GM18507 (cell line): ENCODE measurements around the gene FGFR2.
A peak's percentile ranks its signal among the peaks of the same experiment; 100 is the strongest.

Source experiments
- DNase-seq: peaks from one replicate; pipeline ENCODE4 v3.0.0; 2011; ENCODE audit warnings: low read depth; ENCODE audit not compliant: insufficient read length; ENCODE audit errors: extremely low spot score
- FAIRE-seq: peaks from 2 replicates; lab custom pipeline; 2011; peaks lifted over from hg19 to GRCh38; lab: Jason Lieb, UNC

FGFR2 gene

DNA sequence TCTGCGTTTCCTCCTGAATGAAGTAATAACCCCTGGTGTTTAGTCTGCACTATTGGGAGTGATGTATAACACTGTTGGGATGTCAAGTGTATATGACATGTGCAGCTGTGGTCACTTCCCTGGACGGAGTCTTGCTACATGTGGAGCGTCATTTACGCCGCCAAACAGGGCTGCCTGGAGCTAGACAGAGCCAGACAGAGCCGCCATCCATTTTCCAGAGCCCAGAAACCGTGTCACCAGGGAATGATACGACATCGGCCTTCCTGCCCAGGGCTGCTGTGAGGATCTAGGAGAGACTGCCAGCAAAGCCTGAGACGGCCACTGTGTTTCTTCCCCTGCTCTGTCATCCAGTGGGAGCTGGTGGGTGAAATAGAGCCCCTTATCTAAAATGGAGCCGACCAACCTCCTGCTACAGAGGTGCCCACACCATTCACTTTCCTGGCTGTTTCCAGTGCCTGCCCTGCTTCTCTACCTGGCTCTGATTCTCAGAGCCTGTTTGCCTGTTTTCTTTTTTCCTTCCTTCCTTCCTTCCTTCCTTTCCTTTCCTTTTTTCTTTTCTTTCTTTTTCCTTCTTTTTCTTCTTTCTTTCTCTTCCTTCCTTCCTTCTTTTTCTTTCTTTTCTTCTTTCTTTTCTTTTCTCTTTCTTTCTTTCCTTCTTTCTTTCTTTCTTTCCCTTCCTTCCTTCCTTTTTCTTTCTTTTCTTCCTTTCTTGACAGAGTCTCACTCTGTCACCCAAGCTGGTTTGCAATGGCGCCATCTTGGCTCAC, 13.3 kb upstream of the FGFR2 start:
- no peak for DNase-seq
- FAIRE-seq: no peak

DNA sequence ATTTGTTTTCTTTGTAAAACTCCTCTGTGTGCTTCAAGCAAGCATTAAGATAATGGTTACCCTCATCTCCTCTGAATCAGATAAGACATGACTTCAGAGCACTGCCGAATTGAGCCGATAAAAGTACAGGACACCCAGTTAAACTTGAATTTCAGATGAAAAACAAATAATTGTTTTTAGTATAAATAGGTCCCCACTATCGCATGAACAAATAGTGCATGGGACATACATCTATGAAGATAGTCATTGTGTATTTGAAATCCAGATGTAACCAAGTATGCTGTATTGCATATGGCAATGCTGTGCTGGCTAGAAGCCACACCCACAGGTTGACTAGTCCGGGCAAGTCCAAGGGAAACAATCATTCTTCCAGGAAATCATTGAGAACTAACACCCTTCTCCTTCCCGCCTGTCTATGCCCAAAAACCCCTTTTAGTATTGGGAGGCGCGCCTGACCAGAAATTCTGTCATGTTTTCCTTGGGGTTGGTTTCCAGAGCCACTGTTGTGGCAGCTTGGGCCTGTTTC, 12.6 kb upstream of the FGFR2 start:
- DNase-seq (no peak), FAIRE-seq (no peak)

DNA sequence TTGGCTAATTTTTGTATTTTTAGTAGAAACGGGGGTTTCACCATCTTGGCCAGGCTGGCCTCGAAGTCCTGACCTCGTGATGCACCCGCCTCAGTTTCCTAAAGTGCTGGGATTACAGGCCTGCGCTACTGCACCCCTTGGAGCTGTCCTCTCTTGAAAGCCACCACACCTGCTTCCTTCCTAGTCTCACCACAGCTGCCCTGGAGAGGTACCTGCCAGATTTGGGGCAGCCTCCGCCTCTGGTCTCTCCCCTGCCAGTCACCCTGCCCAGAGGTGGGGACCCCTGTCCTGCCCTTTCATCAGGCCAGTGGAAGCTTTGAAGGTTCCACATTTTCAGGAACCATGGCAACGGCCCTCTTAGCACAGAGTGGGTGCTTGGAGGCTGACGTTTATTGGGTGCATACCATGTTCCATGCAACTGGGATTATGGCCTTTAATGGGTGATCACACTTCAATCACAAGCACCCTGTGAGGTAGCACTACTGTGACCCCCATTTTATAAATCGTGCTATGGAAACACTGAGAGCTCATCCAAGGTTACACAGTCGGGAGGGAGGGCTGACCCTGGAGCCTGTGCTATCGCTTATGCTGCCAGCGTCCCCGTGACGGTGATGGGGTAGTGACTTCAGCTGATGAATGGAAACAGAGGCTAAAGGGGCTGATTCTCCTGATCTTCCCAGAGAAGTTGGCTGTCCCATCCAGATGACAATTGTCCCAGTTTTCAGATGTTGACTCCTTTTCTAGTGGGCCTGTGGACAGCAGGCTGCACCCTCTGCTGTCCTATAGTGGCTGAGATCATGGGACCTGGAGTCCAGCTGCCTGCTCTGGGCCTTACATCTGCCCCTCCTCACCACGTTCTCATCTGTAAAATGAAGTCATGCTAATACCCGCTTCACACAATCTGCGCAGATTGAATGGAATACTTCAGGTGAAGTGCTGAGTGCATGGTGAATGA, 11.5 kb upstream of the FGFR2 start:
- no peak for DNase-seq
- FAIRE-seq: no peak

DNA sequence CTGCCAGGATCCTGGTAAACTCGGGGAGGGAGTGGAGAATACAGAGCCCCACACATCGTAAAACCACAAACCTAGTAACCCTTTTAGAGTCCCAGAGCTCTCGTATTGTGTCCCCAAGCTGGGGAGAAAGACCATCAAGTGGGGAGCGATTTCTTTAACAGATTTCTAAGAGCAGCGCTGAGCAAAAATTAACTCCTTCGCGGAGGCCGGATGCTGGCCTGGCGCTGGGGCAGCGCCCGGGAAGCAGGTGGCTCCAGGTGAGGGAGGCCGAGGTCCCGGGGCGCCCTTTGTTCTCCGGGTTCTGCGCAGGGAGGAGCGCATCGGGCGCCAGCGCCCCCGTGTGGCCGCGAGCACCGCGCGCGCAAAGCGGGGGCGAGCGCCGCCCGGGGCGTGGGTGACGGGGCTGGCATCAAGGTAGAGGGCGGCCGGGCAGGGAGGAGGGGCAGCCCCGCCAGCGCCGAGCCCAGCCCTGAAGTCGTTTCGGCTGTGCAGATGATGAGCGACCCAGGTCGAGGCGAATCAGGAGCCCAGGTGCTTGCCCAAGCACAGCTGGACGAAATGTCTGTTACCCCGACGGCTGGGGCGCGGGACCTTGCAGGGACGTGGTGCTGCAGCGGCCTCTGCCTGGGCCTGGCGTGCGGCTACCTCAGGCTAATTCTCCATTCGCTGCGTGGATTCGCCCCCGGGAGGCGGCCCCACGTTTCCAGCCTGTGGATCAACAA, 10.4 kb upstream of the FGFR2 start:
- peak; percentile 50 for DNase-seq
- no peak for FAIRE-seq

DNA sequence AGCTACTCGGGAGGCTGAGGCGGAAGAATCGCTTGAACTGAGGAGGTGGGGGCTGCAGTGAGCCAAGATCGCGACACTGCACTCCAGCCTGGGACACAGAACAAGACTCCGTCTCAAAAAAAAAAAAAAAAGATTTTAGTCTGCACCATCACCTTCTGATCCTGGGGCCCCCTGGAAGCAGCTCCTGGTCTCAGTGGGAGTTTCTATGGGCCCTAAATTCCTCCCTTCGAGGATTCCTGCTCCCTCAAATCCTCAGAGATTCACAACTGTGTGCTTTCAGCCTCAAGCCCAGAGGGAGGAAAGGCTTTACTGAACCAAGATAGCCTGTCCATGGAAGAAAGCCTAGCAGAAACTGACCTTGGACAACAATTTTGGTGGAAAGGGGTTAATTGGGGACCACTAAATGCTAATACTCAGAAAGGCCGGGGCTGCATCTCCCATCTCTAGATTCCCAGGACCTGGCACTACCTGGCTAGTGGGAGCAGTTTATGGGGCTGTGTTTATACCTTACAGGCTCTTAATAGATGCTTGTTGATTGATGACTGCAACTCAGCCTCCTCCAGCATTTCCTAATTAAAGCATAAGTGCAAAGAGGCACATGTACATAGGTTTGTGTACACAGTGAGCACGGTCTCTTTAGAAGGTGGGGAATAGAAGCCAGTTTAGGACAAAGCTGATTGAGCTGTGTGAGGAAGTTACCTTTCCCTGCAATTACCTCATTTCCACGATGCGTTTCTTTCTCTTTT, 9.2 kb upstream of the FGFR2 start:
- FAIRE-seq: no peak
- no peak for DNase-seq

DNA sequence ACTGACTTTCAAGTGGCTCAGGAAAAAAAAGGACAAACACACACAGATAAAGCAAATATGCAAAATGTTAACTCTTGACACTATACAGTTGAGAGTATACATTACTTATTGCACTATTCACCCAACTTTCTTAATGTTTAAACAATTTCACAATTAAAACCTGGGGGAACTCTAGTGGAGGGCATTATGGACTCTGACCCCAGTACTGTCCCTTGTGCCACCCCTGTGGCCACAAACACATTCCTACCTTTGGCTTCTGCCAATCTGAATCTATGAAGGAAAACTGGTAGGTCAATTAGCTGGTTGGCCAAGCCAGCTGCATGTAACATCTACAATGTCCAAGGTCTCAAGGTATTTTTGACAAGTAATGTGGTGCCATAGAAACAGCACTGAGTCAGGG, 7.5 kb upstream of the FGFR2 start:
- DNase-seq (no peak), FAIRE-seq (no peak)

DNA sequence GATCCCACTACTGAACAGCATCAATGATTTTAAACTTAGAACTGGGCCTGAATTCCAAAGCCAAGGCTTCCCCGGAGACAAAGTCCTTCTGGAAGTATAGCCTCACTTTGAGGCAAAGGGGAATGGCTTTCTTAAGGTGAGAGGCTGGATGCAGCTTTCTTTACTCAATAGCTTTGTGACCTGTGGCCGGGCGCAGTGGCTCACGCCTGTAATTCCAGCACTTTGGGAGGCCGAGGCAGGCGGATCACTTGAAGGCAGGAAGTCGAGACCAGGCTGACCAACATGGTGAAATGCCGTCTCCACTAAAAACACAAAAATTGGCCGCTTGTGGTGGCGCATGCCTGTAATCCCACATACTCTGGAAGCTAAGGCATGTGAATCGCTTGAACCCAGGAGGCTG, 3.2 kb upstream of the FGFR2 start:
- no peak for DNase-seq
- no peak for FAIRE-seq

DNA sequence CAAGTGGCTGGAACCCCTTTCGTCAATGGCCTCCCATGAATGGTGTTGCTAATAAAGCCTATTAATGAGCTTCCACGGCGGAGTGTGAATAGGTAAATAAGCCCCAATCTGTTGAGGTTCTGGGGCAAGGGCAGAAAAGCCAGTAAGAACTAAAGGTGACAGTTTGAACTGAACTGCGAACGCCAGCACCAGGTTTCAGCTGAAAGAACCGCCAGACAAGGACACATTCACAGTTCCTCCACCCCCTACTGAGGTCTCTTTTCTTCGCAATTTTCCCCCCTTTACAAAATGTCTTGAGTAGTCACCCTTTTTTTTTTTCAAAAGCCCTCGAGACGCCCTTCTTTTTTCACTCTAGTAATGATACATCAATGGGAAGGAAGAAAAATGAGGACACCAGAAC, 2.4 kb upstream of the FGFR2 start:
- FAIRE-seq (no peak), DNase-seq (no peak)

DNA sequence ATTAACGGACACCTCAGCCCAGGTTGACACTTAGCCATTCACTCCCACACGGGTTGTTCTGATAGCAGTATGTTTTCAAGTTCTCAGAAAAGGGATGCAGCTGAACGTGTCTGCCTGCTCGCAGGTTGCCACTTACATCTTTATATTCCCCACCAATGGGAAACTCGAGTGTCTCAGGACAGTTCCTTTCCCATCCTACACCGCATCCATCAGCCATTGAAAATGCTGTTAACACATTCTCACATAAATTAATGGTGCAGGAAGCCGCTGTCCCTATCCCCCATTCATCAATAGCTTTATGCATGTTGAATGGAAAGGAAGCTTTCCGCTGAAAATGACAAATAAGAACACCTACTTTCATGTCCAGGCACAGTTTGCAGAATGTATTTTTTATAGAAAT, 1.7 kb upstream of the FGFR2 start:
- DNase-seq (no peak), FAIRE-seq (no peak)

DNA sequence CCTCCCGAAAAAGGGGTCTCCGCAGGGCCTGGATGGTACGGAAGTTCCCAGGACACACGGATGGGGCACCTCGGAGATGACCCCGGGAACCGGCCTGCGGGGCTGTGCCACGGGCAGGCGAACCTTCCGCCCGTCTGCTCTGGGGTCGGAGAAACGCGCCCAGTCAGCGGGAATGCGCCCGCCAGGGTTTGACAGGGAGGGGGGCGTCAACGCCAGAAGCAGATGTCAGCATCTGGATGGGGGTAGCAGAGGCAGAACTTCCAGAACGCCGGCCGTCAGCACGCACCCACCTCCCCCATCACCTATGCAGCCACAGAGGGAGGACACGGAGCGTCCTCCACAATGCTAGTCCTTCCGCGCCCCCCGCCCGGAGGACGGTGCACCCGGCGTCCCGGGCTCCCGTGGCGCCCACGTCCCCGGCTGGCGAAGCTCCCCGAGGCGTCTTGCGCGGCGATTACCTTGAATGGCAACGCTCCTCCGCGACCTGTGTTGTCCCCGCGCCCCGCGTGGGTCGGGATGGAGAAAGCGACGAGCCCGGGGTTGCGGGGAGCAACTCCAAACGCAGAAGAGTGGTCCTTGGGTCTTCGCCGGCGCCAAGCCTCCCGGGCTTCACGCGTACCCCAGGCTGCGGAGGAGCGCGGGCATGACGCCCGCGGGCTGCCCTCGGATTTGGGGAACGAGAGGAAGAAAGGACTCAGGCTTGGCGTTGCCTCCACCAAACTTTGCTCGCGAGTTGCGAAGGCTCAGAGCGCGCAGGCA, 561 bp downstream of the FGFR2 start:
- DNase-seq: no peak
- FAIRE-seq: no peak

DNA sequence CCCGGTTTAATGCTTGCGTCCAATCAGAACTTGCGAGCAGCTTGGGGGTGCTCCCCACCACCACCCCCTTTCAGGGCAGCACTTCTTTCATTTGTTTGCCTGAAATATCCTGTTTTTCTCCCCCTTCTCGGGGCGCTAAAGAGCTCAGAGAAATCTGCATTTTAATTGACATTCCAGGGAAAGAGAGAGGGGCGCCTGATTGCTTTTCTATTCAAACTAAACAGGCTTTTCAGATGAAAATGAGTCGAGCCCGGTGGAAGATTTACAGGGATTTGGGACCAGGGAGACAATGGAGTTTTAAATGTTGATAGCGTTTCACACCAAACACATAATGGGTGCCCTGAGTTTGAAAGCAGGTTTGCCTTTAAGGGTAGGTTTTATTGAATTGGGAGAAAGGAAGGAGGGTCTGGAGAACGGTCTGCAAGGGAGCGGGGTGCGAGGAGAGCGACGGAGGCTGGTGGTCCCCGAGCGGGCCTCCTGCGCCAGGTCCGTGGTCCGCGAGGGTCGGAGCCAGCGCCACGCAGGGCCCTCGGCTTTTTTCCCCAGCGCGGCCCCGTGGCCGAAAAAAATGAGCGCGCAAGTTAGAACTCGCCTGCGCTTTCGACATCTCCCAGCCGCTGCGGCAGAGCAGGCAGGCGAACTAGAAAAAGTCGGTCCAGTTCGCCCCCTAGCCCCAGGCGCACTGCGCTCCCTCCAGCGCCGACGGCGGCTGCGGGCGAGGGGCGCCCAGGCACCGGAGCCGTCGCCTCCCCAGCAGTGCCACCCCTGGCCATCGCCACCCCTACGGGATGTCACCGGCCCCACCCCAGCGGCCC, 1.3 kb downstream of the FGFR2 start:
- FAIRE-seq (no peak), DNase-seq (no peak)

DNA sequence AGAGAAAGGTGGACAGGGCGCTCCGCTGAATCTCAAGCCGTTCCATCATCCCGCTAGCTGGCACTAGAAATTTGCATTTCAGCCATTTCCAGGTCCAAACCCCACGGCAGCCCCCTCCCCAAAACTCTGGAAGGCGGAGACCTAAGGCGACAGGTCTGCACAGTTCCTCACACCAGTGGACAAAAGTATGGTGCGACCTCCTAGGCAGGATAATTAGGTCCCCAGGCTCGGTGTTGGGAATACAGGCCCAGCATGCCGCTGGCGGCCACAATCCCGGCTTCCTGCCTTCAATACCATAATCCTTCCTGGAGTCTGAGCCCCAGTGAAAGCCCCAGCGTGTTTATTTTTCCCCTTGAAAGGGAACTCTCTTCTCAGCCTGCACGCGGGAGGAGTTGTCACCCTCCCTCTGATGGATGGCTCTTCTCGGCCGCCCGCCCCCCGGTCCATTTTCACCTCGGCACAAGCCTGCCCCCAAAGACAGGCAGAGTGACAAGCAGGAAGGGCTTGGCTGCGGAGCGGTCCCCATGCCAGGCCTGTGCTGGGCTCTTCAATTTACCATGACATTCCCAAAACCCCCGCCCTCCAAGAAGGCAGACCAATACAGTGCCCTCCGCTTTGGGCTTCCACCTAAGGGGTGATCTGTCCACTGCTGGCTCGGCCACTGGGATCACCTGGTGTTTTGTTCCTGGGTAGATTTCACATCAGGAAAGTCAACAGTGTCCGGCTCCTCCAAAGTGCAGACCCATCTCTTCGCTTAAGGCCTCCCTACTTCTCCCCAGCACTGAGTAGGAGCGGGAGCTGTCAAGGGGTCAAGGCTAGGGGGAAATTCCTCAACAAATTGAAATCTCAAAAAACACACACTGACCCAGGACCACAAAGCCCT, 2.2 kb downstream of the FGFR2 start:
- DNase-seq: no peak
- FAIRE-seq: no peak

DNA sequence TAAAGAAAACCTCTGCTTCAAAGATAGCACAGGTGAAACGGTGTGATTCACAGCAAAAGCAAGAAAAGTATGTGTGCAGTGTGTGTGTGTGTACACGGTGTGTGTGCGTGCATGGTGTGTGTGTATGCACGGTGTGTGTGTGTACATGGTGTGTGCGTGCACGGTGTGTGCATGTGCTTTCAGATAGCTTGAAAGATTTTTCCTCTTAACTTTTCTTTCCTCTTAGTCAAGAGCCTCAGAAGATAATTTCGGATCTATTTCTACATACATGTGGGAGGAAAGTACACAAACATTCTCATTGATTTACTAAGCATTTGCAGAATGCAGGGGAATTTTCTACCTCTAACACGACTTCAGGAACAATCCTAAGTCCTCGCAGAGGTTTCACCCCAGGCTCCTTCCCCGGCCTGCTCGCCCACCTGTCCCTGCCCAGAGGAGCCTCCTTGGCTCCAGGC, 2.9 kb downstream of the FGFR2 start:
- DNase-seq (no peak), FAIRE-seq (no peak)

DNA sequence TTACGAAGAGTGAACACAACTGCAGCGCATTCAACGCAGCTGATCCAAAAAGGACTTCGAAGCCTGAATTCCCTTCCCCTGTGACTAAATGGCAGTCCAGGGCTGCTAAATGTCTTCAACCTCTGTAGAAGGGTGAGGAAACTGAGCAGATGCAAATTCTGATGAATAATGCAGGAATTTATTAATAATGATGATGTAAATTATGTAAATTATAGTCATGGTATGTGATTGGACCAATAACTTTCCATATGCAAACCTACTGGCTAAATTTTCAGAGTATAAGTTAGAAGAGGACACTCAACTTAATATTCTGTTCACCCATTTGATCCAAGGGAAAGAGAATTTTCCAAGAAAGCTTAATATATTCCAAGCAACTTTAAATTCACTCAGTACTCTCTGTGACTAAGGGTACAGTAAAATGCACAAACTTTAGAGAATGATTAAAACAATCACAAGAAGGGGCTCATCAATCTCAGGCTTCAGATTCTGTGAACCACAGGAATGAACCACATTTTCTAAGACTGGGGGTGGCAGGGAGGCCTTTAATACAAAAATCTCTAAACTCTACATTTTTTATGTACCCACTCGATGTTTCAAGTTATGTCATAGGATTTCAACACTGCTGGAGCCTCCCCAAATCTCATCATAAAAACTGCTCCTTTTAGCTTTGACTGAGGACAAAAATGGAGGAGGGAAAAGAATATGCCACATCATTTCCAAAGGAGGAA, 3.5 kb downstream of the FGFR2 start:
- no peak for DNase-seq
- no peak for FAIRE-seq

DNA sequence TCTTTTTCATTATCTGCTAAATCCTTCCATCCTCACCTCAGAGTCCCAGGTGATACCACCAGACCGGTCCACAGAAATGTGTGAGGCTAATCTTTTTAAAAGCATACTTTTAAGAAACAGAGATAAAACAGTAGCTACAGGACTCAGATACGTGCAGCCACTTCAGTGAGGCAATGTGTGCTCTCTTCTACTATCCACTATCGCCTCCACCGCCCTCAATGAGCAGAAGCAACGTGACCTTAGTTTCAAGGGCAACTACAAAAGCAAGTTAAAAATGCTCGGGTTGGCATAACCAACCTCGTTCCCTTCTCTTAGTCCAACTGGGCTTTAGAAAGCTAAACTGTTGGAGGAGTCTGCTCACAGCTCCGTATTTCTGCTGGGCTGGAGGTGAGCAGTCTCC, 4.2 kb downstream of the FGFR2 start:
- FAIRE-seq: no peak

More for the DNA sequence above, 4.2 kb downstream of the FGFR2 start:
- no peak for DNase-seq
